GM04504 (cell line): ENCODE results near the gene BCAS1.
"Not testable (repeated sequence)": the region's sequence is repeated elsewhere in the genome, so short reads cannot be mapped to it uniquely, and the experiment has no call there.

Experiments used
- DNase-seq: peaks from one replicate; pipeline ENCODE4 v3.0.0-alpha.2; 2012; ENCODE audit warnings: low read depth

Gene BCAS1

DNA sequence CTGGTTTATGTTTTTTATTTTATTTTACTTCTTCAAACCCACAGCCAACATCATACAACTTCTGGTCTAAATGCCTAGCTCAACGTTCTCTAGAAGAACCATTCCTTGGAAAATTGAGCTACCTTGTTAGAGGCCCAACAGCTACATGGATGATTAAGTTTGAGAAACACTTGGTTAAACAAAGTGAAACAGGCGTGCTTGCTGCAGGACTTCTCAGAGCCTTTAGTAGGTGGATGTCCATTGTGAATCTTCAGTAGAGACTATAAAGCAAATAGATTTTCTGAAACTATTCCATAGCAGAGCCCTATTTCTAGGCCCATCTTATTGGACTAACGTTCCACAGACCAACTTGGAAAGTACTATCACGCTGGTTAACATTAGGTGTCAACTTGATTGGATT is 51.3 kb downstream of the BCAS1 start:
- no peak for DNase-seq

DNA sequence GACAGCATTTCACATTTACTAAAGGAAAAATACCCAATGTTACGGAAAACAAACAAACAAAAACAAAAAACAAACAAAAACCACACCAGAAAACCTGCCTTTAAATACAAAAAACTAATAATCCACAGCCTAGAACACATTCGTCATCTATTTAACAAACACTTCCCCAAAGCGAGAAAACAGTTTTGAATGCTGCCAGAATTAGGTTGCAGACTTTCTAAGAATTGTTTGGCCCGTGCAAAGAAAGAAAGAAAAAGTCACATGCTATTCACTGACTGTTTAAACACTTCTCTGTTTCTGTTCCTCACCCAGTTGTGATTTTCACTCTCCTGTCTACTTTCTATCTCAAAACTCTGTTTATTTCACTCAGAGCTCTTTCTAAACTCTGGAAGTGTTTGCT is 52.5 kb downstream of the BCAS1 start:
- no peak for DNase-seq

DNA sequence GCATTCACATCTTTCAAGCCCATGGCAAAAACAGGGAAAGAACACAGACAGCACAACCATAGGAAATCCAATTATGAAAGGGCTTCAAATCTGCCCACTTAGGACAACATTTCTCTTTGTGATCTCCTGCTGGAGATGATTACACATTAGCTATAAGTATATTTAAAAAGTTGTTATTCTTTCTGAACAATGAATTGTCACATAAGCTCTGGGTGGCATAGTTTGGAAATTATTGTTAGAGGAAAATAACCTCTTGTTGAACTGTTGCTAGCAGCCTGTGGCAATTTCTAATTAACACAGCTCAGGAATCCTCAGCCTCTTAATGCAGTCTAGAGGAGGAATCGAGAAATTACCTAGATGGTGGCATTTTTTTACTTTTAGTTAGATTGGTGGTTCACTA is 54.9 kb downstream of the BCAS1 start:
- no peak for DNase-seq

DNA sequence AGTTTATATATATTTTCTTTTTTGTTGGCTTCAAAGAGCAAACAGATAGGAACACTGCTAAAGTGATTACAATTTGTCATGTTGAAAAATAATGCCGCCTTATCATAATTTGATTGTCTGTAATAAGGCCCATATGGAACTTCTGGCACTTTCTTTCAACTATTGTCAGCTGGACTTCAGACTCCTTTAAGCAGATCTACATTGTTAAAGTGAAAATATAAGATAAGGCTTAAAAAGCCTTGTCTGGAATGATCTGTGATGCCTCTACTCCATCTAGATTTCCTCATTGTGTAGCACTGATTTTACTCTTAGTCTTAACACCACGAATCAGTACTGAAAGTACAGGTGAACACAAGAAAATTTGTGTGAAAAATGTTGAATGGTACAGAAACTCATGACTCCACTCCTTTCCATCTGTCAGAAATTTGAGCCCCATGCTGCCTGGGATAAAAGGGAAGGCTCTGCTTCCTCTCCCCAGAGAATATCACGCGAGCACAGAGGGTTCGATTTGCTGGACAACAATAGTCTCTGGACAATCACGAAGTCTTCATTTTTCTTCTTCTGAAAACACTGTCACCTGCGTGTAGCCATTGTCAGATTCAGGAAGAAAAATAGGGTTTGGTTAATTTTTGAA is 56.0 kb downstream of the BCAS1 start:
- DNase-seq = no peak

DNA sequence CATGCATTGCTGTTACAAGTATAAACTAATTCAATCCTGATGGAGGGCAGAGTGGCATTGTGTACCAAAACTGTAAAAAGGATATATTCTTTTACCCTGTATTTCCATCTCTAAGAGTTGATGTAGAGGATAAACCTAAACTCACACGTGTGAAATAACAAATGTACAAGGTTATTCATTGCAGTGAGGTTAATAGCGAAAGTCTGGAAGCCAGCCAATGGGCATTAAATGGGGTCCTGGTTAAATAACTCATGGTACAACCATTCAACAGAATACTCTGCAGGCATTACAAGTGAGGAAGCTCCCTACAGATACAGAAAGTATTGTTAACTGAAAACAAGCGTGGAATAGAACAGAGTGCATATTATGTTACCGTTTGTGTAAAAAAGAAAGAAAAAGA is 56.9 kb downstream of the BCAS1 start:
- DNase-seq = no peak

DNA sequence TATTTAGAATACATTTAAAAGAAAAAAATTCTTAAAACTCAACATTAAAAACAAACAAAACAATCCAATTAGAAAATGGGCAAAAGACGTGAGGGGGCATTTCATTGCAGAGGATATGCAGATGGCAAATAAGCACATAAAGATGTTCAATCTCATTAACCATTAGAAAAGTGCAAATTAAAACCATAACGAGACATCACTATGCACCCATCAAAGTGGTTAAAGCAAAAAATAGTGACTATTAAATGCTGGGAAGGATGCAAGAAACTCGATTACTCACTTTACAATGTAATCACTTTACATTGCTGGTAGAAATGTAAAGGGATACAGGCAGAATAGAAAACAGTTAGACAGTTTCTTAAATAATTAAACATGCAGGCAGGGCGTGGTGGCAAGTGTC is 59.0 kb downstream of the BCAS1 start:
- DNase-seq = no peak

DNA sequence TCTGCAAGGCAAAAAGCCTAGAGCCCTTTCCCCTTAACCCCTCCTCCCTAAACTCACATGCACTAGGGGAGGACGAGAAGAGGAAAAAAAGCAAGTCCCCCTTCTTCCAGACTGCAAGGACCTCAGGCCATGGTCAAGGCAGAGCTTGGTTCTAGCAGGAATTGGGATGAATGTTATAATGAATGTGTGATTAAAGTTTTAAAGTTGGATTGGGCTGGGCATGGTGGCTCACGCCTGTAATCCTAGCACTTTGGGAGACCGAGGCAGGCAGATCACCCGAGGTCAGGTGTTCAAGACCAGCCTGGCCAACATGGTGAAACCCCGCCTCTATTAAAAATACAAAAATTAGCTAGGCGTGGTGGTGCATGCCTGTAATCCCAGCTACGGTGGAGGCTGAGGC is 64.2 kb downstream of the BCAS1 start:
- not testable (repeated sequence) for DNase-seq

DNA sequence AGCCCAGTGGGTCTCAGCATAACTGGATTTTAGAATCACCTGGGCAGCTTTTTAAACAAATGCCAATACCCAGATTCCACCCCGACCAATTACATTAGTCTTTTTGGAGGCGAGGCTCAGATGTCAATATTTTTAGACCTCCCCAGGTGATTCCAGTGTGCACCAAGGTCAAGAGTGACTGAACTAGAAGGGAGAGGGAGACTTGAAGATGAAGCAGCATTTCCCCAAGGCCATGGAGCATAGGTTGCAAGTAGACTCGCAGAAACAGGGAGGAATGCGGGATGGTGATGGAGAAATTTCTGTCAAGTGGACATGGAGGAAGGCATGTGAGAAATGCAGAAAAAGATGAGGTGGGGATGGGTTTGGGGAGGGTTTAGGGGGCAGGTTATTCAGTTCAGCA is 64.9 kb downstream of the BCAS1 start:
- no peak for DNase-seq

DNA sequence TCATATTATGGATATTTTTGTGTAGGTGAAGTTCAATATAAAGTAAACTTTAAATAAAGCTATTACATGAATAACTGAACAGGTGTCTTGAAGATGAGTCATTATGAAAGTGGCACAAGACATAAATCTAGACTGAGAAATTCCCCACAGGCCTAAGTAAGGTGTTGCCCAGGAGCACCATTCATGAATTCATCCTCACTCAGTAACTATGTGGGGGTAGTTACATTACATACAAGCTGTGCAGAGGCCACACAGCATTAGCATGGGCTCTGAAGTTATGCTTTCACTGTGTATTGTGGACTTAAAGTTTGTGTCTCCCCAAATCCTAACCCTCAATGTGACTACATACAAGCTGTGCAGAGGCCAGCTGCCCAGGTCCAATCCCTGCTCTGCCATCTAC is 65.9 kb downstream of the BCAS1 start:
- no peak for DNase-seq

DNA sequence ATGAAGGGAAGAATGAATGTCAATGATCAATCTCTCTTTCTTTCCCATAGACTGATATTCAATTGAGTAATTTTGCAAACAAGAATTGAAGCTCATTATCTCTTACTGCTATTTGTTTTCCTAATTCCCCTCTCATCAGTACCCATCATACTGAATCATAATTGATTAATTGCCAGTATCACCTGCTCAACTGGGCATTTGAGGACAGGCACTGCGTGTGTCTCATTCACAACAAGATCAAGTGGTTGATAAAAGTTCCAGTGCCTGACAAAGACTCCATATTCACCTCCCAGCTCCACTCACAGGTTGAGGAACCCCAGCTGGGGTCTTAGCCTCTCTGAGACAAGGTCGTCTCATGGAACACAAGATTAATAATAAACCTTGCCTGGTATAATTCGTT is 67.7 kb downstream of the BCAS1 start:
- no peak for DNase-seq

DNA sequence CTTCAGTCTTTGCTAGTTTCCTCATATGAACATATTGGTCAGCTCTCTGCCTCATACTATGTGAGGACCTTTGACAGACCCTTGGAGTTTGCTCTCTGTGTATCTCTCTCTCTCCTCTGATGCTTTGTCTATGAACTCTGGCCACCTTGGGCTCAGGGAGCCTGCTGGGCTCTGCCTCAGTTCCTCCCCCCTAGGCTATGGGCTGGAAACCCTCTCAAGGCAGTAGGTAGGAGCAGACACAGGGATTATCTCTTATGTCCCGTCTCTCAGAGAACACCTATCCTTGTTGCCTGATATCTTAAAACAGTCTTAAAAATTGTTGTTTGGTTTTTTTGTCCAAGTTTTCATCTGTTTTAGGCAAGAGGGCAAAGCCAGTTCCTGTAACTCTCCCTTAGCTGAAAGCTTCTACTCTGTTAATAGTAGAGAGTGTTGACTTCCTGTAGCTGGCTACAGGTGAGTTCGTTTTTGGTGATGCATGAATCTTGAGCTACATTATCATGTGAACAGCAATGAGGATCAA is 68.3 kb downstream of the BCAS1 start:
- no peak for DNase-seq

DNA sequence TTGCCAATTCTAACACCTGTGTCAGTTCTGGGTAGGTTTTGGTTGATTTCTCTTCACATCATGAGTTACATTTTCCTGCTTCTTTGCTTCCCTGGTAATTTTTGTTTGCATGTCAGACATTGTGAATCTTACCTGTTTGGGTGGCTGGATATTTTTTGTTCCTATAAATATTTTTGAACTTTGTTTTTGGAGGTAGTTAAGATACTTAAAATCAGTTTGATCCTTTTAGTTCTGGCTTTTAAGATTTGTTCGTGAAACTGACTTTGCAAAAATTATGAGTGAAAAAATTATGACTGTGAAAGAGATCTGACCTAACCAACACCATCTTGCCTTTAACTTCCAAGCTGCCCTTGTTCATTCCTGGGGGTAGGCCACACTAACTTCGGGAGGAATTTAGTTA is 69.5 kb downstream of the BCAS1 start:
- DNase-seq = no peak

DNA sequence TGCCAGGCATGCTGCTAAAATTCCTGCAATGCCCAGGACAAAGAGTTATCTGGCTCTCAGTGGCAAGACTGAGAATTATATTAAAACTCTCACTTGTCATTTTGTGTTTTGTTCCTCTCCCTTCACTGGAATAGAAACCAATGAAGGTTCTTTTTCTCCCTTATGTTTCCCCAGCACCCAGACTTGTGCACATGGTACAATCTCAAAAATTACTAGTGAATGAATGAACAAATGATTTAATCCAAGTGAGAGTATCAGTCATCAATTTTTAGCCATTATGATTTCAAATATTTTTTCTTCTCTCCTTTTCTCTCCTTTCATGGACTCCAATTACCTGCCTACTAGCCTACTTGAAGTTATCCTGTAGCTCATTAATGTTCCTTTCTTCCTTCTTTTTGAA is 70.1 kb downstream of the BCAS1 start:
- DNase-seq = no peak

DNA sequence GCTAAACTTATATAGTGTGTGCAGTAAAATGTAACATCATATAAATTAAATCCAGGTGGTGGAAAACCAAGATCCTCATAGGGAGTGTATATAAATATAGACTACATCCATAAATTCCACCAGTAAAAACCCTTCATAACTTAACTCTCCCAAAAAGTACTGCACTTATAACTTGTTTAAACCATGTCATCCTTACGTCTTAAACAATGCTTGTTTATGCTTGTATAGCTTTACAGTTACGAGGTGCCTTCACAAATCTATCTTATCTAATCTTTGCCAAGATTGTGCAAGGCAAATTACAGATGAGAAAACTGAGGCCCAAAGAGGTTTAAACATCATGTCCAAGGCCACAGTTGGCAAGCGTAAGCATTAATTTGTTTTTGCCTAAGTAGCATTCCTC is 71.3 kb downstream of the BCAS1 start:
- no peak for DNase-seq

DNA sequence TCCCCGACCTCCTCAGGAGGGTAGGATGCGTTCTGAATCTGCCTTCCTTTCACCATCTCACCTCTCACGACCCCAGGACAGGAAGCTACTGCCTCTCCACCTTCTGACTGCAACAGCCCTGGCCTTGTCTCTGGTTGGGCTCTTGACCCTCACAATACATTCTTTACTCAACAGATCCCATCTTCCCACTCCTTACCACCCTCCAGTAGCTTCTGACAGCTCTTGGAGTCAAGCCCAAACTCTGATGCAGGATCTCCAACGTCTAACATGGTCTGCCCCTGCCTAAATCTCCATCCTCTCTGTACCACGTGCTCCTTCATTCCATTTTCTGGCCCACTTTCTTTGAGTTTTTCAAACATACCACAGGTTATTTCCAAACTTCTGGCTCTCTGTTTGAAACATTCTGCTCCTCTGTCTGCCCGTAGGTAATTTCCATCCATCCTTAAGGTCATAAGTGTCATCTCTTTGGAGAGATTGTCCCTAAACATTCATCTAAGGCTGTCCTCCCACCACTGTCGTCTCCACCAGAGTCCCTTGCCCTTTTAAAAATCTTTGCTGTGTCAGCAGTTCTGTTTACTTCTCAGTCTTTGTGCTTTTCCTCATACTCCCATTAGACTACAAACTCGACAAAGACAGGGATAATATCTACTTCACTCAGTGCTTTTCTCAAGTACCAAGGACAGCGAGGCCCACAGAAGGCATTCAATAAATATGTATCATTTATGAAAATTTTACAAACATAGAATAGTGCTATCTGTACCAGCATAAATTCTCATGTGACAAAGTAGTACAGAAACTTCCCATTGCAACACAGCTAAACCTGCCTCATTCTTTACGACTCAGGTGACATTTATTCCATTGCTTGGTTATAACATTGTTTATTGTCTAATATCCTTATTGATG is 73.6 kb downstream of the BCAS1 start:
- DNase-seq = no peak

DNA sequence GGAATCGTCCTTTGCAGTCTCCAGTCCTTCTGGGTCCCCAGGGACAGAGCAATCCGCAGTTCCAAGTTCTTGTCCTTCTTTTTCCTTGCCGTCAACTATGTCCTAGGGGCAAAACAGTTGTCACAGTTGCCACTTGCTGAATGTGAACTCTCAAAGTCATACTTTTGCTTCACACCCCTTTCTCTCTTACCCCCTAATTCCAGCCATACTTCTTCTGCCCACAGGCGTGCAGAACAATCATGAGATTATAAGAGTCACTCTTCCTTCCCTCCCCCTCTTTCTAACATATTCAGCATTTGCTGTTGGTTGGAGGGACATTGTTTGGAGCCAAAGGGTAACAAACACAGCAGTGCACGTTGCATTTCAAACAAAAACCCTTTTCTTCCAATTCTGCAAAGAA is 74.4 kb downstream of the BCAS1 start:
- DNase-seq = no peak

DNA sequence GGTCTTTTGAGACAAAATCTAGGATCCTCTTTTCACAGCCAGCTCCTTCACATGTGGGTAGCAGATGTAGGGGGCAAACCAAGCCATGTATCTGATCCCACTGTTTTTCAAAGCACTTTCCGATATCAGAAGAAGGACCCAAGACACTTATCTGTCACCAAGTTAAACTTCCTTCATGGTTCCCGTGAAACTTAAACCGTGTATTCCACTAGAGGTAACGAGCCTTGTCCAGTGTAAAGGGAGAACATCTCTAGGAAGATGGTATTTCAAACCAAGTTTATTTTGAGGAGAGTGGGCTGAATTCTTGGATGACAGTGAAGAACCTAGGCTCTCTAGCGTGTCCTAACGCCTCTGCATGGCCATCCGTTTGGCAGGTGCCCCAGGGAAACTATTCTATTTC is 76.3 kb downstream of the BCAS1 start:
- no peak for DNase-seq

DNA sequence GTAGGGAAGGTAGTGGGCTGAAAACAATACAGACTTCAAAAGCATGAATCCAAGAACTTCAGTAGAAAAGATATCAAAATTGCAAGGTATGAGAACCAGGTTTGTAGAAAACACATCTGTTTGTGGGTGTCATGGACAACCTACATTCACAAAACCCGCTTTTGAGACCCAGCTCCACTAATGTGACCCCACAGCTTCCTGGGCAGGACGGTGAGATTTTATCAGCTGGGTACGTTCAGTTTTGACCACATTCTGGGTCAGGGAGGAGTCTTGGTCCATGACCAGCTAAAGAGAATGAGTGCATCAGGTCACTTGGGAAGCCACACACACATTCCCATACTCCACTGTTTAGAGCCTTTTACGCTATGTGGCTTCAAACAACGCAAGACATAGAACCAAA is 77.1 kb downstream of the BCAS1 start:
- DNase-seq = no peak

DNA sequence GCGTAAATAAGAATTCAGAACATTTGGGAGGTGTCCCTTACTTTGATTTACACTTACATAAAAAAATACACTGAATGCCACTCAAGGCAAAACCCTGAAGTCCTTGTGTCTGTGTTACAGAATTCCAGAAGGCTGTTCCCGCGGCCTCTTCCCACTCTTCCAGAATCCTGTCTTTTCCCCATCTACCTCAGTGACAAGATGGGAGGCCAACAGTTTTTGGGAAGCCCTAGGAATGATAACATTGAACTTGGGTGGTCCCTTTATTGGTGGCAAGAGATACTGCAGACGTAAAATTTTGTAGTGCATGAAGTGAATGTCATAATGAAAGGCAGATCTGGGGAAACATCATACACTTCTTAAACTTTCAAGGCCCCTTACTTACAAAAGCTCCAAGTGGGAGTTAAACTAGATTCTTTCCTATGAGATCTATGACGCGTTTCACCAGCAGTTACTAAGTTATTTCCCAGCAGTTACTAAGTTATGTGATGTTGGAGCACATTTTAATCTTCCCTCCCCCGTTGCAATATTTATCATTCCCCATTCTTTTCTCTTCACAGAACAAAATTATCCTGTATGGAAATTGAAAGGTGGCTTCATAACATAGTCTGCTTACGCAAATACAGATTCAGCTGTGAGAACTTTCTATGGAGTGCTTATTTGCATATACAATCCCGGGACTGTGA is 79.5 kb downstream of the BCAS1 start:
- no peak for DNase-seq

DNA sequence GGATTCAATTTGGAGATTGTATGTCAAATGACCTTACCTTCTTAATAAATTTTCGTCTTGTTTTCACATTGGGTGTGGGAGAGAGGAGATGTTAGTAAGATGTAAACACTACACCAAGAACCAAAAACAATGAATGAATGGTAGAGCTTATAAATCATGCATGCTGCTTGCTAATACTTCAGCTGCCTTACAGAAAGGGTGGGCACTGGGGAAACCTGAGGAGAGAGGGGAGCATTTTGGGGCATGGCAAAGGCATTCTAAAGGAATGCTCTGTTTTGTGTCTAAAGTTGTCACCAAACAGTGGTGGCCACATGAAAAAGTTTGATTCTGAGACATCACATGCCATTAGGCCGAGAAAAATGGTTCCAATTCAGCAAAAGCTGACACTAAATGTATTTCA is 80.4 kb downstream of the BCAS1 start:
- DNase-seq = no peak

DNA sequence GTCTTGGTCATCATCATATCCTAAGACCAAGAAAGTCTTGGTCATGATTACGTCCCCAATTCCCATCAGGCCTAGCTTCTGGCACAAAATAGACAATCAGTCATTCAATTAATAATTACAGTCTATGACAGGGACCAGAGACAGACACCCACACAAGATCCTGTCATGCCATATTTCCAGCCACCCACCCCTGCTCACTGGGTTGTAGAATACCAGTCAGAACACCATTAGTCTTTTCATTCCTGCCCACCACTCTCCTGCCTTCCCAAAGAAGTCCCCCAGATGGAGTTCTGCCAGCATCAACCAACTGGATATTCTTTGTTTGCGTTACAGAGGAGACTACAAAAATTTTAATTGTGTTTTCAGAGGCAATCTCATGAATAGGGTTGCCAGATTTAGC is 81.0 kb downstream of the BCAS1 start:
- no peak for DNase-seq

DNA sequence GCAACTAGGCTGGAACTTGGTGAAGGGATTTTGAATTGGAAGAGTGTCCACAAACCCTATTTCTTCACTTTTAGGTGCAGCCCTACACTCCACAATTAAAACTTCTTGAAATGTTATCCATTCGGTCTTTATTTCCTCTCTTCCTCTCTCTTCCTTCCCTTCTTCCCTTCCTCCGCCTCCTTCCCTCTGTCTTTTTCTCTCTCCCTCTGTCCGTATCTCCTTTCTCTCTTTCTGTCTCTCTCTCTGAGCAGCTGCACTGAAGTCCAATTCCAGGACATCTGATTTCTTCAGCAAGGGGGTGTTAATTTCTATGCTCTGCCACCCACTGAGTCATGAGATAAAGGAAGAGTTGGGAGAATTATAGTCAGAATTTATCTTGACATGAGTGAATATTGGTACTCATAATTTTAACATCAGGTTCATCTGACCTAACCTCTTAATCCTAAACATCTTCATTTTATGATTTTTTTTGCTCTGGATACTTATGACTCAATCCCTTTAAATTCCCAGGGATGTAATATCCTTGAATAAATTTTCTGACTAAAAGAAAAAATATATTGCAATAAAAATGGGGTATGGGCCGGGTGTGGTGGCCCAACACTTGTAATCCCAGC is 84.2 kb downstream of the BCAS1 start:
- no peak for DNase-seq

DNA sequence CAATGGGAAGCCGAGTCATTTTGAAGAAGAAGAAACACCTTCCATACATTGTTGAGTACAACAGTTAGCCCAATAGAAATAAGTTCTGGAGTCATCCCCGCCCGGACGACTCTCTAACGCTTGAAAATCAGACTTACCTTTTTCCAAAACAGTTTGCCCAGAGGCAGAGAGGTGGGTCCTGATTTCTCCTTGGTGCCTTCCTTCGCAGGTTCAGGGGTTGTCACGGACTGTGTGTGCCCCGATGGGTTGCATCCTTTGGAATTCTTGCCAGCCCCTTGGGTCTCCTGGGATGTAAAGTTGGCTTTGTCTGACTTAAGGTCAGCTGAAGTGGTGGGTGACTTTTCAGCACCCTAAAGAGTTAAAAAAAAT is 85.3 kb downstream of the BCAS1 start:
- DNase-seq = no peak
